ENCODE measurements around the gene RNF149.

- no peak for TF ChIP-seq CTCF (conservative IDR thresholded peaks at IDR 0.05 in 1 of 2, IDR thresholded peaks at IDR 0.05 in 1 of 2; ENCODE audit: low read depth in 1 of 2, low read length in 2 of 2)
- no peak for TF ChIP-seq EZH2 (IDR thresholded peaks at IDR 0.05; ENCODE audit: low read length, missing control alignments)
Observed at GRCh38 chr2:101341421-101341820, 32.9 kb upstream of the RNF149 start.
